Measurements from ENCODE around the gene MRPS10. TPM values are rescaled to one million over a fixed set of nuclear protein-coding genes. Genes with fewer than 3 reads are reported as not detected.

Gene MRPS10
- total and polyA plus RNA-seq, 2 experiments from 2014 or later: 65.1 to 79.8 TPM

DNA sequence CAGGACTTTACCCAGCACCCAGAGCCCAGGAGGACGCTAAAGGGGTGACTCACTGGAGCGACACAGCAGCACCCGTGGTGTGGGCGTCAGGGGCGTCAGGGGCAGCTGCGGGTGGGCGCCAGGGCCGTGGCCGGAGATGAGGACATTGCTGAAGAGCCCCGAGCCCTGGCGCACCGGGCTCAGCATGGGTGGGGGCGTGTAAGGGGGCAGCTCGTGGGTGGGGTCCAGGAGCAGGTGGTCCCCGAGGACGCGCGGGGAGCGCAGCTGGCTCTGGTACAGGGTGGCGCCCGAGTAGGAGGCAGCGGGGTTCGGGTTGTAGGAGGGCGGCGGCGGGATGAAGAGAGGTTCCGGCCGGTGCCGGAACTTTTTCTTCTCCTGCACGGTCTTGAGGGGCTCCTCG, 41.6 kb upstream of the MRPS10 start:
- TF ChIP-seq EZH2phosphoT487 (IDR thresholded peaks at IDR 0.05; ENCODE audit: insufficient read depth, low read depth): no peak
- TF ChIP-seq EZH2 (IDR thresholded peaks at IDR 0.05; ENCODE audit: insufficient read depth, poor library complexity, severe bottlenecking): no peak
- Histone ChIP-seq H3K79me2 (ENCODE audit: insufficient read depth) (no peaks in the 10 kb centered on the region), H4K20me1 (ENCODE audit: insufficient read depth) (no peaks in the 10 kb centered on the region), H3K27me3 (replicated peaks; ENCODE audit: insufficient read depth) (no peaks in the 10 kb centered on the region), H3K4me3 (no peak overlapping the region), H3K9ac (no peak overlapping the region), H3F3A (ENCODE audit: insufficient read depth) (peaks cover 5% of the 10 kb centered on the region), H3K36me3 (ENCODE audit: low read depth) (no peaks in the 10 kb centered on the region), H3K27ac (no peak overlapping the region), H3K4me1 (ENCODE audit: insufficient read depth) (peaks cover 9% of the 10 kb centered on the region), H3K4me2 (ENCODE audit: unreplicated experiment) (no peak overlapping the region), H3K9me2 (ENCODE audit: insufficient read depth) (no peaks in the 10 kb centered on the region), H2AFZ (no peak overlapping the region), H3K9me3 (ENCODE audit: low read depth) (no peaks in the 10 kb centered on the region)
- in situ Hi-C loops (cut with MboI): loop anchor here (25.0 kb wide), 1 partner anchor 278 kb away; no protein-coding TSS in a partner anchor
- DNase-seq: no peak
- 95 to 97% methylated on average over 20 to 31 of the region's 31 CpGs for WGBS, 2 experiments (ENCODE audit: low coverage in 1 of 2, low lambda C conversion rate in 2 of 2, missing lambda C conversion rate in 2 of 2)

DNA sequence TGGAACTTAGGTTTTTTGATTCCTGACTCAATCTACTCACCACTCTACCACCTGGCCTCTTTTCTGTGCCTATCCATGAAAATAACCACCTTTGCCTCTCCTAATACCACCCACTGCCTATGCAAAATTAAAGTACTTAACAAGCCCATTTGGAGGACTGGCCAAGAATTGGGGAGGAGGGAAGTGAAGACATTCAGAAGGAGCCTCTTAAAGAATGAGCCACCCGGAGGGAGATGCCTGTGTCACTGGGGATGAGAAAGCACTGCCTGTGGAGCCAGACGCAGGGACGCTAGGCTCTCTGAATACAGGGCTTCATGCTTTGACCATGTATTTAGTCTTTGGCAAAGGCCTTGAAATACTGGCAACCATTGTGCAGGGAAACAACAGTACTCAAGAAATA, 40.0 kb upstream of the MRPS10 start:
- TF ChIP-seq EZH2phosphoT487 (IDR thresholded peaks at IDR 0.05; ENCODE audit: insufficient read depth, low read depth): no peak
- TF ChIP-seq EZH2 (IDR thresholded peaks at IDR 0.05; ENCODE audit: insufficient read depth, poor library complexity, severe bottlenecking): no peak
- in situ Hi-C loops (cut with MboI): loop anchor here (25.0 kb wide), 1 partner anchor 280 kb away; no protein-coding TSS in a partner anchor
- no peak overlapping the region for H2AFZ ChIP-seq
- no peak overlapping the region for H3K9ac ChIP-seq
- H4K20me1 ChIP-seq (ENCODE audit: insufficient read depth): no peaks in the 10 kb centered on the region
- no peaks in the 10 kb centered on the region for H3K27me3 ChIP-seq (replicated peaks; ENCODE audit: insufficient read depth)
- no peaks in the 10 kb centered on the region for H3K9me3 ChIP-seq (ENCODE audit: low read depth)
- WGBS, 2 experiments (ENCODE audit: low coverage in 1 of 2, low lambda C conversion rate in 2 of 2, missing lambda C conversion rate in 2 of 2): 74 to 87% methylated on average over 3 of the region's 3 CpGs
- no peak for DNase-seq
- H3K4me3 ChIP-seq: no peak overlapping the region
- H3F3A ChIP-seq (ENCODE audit: insufficient read depth): peaks cover 8% of the 10 kb centered on the region
- H3K79me2 ChIP-seq (ENCODE audit: insufficient read depth): no peaks in the 10 kb centered on the region
- no peak overlapping the region for H3K4me2 ChIP-seq (ENCODE audit: unreplicated experiment)
- no peak overlapping the region for H3K27ac ChIP-seq
- H3K4me1 ChIP-seq (ENCODE audit: insufficient read depth): peaks cover 10% of the 10 kb centered on the region
- no peaks in the 10 kb centered on the region for H3K9me2 ChIP-seq (ENCODE audit: insufficient read depth)
- H3K36me3 ChIP-seq (ENCODE audit: low read depth): no peaks in the 10 kb centered on the region

GRCh38 chr6:42257063-42257462, 39.4 kb upstream of the MRPS10 start:
- no peaks in the 10 kb centered on the region for H3K9me3 ChIP-seq (ENCODE audit: low read depth)
- H2AFZ ChIP-seq: no peak overlapping the region
- no peaks in the 10 kb centered on the region for H3K36me3 ChIP-seq (ENCODE audit: low read depth)
- no peak overlapping the region for H3K4me2 ChIP-seq (ENCODE audit: unreplicated experiment)
- no peak overlapping the region for H3K9ac ChIP-seq
- no peak overlapping the region for H3K27ac ChIP-seq
- H3K9me2 ChIP-seq (ENCODE audit: insufficient read depth): no peaks in the 10 kb centered on the region
- no peak for DNase-seq
- H3K27me3 ChIP-seq (replicated peaks; ENCODE audit: insufficient read depth): no peaks in the 10 kb centered on the region
- no peaks in the 10 kb centered on the region for H4K20me1 ChIP-seq (ENCODE audit: insufficient read depth)
- no peak overlapping the region for H3K4me3 ChIP-seq
- TF ChIP-seq EZH2 (IDR thresholded peaks at IDR 0.05; ENCODE audit: insufficient read depth, poor library complexity, severe bottlenecking) (no peak), EZH2phosphoT487 (IDR thresholded peaks at IDR 0.05; ENCODE audit: insufficient read depth, low read depth) (no peak)
- peaks cover 13% of the 10 kb centered on the region for H3F3A ChIP-seq (ENCODE audit: insufficient read depth)
- in situ Hi-C loops (cut with MboI): loop anchor here (25.0 kb wide), 1 partner anchor 280 kb away; no protein-coding TSS in a partner anchor
- H3K79me2 ChIP-seq (ENCODE audit: insufficient read depth): no peaks in the 10 kb centered on the region
- 94 to 98% methylated on average over 3 of the region's 3 CpGs for WGBS, 2 experiments (ENCODE audit: low coverage in 1 of 2, low lambda C conversion rate in 2 of 2, missing lambda C conversion rate in 2 of 2)
- peaks cover 15% of the 10 kb centered on the region for H3K4me1 ChIP-seq (ENCODE audit: insufficient read depth)

- H3K9me2 ChIP-seq (ENCODE audit: insufficient read depth): no peaks in the 10 kb centered on the region
- no peaks in the 10 kb centered on the region for H3K36me3 ChIP-seq (ENCODE audit: low read depth)
- H4K20me1 ChIP-seq (ENCODE audit: insufficient read depth): no peaks in the 10 kb centered on the region
- H3K27ac ChIP-seq: peak overlapping the region; percentile 3; the same call in 1 of the 2 replicates
- peak; percentile 71 for DNase-seq
- WGBS, 2 experiments (ENCODE audit: low coverage in 1 of 2, low lambda C conversion rate in 2 of 2, missing lambda C conversion rate in 2 of 2): 47 to 48% methylated on average over 5 of the region's 5 CpGs
- peaks cover 27% of the 10 kb centered on the region for H3K4me1 ChIP-seq (ENCODE audit: insufficient read depth)
- H3K79me2 ChIP-seq (ENCODE audit: insufficient read depth): no peaks in the 10 kb centered on the region
- H3K9me3 ChIP-seq (ENCODE audit: low read depth): no peaks in the 10 kb centered on the region
- no peak for TF ChIP-seq EZH2 (IDR thresholded peaks at IDR 0.05; ENCODE audit: insufficient read depth, poor library complexity, severe bottlenecking)
- no peak for TF ChIP-seq EZH2phosphoT487 (IDR thresholded peaks at IDR 0.05; ENCODE audit: insufficient read depth, low read depth)
- no peak overlapping the region for H3K4me3 ChIP-seq
- H3K9ac ChIP-seq: no peak overlapping the region; the same call in 1 of the 2 replicates
- peak overlapping the region; percentile 17 for H3K4me2 ChIP-seq (ENCODE audit: unreplicated experiment)
- H3K27me3 ChIP-seq (replicated peaks; ENCODE audit: insufficient read depth): no peaks in the 10 kb centered on the region
- no peak overlapping the region for H2AFZ ChIP-seq
- peaks cover 18% of the 10 kb centered on the region for H3F3A ChIP-seq (ENCODE audit: insufficient read depth)
- in situ Hi-C loops (cut with MboI): loop anchor here (25.0 kb wide), 1 partner anchor 282 kb away; no protein-coding TSS in a partner anchor
These were observed 37.4 kb upstream of the MRPS10 start for GRCh38 chr6:42255050-42255449.
